NCI-H2196 treated with DMSO at 0.1 percent for 48 hours (cell line): Measurements from ENCODE around the gene FANK1.

ENCODE experiments used
- DNase-seq: peaks from one replicate; lab custom pipeline; 2025; ENCODE audit not compliant: unreplicated experiment; lab: John Stamatoyannopoulos, UW

Gene FANK1, protein sequence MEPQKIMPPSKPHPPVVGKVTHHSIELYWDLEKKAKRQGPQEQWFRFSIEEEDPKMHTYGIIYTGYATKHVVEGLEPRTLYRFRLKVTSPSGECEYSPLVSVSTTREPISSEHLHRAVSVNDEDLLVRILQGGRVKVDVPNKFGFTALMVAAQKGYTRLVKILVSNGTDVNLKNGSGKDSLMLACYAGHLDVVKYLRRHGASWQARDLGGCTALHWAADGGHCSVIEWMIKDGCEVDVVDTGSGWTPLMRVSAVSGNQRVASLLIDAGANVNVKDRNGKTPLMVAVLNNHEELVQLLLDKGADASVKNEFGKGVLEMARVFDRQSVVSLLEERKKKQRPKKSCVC

DNA sequence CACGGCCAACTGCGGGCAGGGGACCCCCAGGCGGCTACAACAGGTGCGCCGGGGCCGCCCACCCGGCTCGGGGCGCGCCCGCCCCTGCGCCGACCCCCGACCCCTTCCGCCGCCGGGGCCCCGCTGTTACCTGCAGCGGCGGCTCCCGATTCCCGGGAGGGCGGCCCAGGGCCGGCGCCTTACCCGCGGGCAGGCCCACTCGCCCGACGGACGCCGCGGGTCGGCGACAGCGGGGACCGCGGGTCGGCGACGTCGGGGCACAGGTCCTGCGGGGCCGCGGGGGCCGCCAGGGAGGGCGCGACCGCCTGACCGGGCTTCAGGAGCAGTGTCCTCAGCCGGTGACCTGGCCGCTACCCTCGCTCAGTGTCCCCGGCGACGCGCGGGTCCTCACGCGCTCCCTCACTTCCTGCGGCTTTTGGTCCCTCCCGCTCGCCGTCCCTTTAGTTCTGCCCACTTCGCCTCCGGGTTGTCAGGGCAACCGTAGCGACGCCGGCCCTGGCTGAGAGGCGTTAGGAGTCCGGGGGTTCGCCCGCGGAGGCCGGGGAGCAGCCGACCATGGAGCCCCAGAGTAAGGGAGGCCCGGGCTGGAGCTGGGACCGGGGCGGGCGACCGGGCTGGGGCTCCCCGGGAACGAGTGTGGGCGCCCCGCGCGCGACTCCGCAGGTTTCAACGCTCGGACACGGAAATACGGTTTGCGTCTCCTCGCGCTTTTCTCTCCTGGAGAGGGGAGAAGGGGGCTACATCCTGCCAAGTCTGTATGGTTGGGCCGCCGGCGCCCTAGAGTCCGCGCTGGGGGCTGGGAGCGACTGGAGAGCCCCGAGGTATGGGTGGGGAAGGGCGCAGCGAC, at the start of gene FANK1:
Gene FANK1 (plus strand): TSS at position 477 of the 847 bp plus-strand sequence. CDS start 79 bp downstream, at position 556.
- peak; percentile 17 for DNase-seq

DNA sequence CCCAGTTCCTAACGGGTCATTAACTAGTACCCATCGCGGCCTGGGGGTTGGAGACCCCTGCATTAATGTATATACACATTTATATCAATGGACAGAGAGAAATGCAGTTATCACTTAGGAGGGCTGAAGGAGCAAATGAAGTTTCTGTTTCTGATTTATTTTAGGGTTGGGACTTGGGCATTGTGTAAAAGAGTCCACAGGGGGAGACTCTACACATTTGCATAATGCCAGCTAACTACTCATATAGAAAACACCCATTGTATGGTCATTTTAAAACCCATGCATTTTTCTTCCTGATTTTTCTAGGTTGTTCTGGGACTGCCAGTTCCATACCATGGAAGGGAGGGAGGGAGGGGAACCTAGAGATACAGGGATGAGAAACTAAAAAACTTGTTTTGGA, 49.5 kb upstream of the FANK1 start:
- DNase-seq = no peak

DNA sequence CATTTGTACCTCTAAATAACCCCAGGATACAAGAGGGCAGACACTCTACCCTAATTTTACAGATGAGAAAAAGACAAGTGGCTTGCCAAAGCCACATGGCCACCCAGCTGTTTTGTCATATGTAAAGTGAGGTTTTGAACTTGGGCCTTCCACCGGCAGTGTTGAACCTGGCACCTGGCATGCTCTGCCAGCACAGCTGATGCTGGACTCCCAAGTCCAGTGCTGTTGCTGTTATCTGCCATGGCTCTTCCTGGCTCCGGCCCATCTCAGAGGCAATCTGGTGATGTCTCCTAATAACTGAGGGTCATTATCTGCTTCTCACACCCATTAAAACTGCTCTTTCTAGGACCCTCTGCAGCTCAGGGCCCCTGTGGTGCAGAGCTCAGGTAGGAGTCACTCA, 48.0 kb upstream of the FANK1 start:
- DNase-seq = no peak

DNA sequence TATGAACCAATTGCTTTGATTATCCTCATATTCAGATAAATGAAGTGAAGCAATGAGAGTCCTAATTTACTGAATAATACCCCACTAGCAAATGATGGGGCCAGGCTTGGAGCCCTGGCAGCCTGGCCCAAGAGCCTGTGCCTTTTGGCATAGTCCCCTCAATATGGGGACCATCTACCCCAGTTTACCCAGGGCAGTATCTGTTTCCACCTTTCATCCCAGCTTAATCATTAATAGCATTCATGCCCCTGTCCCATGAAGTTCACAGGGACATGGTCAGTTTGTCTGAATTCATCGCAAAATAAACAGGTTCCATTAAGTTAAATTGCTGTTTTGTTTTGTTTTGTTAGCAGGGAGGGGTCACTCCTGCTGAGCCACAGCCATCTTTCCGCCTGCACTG, 47.5 kb upstream of the FANK1 start:
- no peak for DNase-seq

DNA sequence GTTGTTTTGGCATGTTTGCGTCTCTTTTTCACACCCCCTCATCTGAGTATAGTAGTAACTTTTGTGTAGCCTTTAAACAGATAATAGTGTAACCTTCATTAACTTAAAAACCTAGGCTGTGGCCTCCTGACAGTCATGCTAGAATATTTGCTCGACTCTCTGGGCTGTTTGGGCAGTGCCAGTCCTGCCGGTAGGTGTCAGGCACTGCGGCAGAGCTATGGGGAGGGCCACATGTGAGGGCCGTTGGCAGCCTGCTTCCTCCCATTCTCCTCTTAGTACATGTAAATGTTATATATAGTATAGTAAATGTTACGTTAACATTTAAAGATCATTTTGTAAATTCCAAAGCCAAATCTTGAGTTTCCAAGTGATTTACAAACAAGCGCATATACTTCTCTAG, 46.9 kb upstream of the FANK1 start:
- no peak for DNase-seq

DNA sequence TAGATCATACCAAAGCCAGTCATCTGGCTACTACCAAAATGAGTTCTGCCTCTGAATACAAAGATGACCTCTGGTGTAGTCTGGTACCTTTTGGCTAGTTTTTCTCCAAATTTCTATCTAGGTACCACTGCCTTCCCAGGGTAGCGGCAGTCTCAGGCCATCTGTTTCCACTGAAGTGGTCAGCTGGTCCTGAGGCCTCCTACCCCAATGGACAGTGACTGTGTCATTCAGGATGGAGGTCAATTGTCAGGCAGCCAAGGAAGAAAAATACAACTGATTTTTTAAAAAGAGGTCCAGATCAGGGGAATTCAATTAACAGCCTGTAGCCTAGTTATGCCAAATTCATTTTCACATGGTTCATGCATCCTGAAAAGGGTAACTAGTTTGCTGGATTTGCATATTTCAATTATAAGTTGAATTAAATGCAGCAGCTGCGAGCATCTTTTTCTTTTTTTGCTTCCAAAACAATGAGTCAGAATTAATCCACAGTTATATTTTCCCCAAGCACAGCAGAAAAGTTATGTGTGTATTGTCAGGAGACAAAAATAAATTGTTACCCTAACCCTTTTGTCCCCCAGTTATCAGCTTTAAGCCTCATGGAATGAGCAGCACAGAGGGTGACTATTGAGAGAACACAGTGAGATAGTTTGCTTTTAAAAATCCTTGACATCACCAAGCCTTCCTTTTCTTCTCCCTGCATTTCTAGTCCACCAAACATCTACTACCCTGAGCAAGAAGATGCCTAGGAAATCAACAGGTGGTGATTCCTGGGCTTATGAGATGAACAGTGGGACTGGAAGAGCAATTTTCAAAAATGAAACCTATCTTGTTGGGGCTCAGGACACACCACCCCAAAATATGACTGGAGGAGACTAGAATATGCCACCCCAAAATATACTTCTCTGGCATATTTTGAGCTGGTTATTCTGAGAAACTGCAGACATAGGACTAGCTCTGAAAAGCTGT, 45.3 kb upstream of the FANK1 start:
- no peak for DNase-seq

DNA sequence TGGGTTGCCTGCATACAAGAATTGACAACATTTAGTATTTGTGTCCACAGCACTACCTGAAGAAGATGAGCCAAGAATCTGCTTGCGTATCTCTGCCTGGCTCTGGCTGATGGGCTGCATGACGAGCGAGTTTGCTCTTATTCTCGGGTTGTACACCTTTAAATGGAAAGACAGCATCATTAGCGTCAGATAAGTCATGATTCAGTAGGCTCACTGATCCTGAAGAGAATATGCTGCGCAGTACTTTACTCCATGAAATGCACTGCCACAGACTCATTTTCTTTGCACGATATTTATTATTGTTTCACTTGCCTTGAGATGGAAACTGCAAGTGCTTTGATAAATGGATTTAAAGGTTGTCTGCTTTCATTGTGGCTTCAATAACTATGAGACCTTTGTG, 43.9 kb upstream of the FANK1 start:
- DNase-seq = no peak

DNA sequence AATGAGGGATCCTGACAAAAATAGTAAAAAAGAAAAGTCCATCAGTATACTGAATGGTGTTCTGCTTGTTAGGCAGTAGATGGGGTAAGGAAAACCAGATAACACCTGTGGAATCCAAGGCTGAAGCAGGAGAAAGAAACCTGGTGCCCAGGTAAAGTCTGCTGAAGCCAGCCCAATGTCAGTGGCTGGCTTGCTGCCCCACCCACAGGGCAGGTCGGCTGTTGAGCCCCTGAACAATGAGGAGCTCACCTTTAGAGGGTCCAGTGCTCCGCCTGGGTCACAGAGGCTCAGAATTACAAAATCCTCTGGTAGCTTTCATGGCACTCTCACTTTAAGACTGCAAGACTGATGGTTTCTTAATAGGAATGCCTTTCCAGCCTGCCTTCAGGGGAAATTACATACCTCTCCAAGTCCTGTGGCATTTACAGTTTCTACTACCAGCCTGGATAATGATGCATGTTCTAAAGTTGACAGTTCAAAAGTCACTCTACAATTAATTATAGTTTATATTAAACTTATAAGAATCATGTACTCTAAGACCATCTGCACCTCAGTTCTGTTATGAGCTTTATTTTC, 39.1 kb upstream of the FANK1 start:
- DNase-seq = no peak

DNA sequence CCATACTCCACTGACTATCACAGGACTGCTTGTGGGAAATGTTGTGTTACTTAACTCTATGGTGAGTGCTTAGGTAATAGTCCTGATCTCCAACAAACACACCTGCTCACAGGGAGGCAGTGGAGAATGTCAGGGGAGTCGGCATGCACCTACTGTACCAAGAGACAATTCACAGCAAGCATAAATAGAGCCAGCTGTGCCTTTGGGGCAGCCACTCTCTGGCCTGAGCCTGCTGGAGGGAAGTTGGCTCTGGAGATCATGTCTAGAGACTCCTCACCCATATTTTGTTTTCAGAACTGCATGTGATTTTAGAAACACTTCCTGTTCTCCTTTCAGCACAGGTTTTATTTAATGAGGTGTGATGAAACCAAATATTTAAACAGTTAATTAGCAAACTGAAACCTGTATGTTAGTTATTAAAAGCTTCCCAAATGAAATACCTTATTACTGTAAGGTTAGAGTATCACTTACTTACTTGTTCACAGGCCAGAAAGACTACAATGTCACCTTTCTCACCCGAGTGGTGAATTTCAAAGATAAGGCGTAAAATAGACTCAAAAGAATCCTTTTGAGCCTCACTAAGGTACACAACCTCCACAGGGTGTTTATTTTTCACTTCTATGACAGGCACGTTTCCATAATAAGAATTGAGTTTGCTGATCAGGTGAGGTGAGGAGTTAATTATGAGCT, 37.1 kb upstream of the FANK1 start:
- DNase-seq = peak; percentile 69

DNA sequence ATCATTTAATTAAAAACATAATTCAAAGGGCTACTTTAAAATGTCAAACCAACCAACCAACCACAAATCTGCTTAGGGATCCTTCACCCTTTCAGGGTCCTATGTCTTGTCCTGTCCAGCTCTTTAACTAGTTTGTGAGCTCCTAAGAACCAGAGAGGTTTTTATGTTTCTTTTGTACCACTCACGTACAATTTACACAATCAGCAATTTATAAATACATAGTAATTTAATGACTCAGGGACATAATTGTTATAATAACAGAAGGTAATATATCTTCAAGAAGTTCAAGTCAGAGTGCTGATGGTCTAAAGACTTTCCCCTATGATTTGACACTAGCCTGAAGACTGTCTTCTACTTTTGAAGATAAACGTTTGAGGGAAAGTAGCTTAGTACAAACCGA, 31.2 kb upstream of the FANK1 start:
- DNase-seq = no peak

DNA sequence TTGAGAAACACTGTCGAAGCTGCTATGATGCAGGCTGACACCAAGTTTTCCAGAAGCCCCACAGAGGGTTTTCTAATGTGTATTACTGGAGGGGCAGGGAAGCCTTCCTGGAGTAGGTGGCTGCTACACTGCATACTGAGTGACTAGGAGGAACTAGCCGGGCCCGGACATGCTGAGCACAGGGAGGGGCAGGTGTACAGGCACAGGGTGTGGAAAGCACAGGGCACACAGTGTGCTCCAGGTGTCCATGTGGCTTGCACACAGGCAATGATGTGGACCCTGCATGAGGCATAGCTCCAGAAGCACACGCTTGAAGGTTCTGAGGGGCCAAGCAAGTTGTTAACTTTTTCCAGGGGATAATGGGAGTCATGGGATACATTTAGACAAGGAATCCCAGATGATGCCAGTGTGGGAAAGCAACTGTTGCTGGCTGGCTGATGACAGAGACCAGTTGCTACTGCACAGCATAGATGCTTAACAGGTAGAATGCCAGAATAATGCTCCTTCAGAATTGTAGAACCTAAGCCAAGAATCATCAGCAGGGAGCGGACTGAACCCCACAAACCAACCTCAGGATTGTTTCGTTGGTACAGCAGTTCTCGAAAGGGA, 29.8 kb upstream of the FANK1 start:
- no peak for DNase-seq

DNA sequence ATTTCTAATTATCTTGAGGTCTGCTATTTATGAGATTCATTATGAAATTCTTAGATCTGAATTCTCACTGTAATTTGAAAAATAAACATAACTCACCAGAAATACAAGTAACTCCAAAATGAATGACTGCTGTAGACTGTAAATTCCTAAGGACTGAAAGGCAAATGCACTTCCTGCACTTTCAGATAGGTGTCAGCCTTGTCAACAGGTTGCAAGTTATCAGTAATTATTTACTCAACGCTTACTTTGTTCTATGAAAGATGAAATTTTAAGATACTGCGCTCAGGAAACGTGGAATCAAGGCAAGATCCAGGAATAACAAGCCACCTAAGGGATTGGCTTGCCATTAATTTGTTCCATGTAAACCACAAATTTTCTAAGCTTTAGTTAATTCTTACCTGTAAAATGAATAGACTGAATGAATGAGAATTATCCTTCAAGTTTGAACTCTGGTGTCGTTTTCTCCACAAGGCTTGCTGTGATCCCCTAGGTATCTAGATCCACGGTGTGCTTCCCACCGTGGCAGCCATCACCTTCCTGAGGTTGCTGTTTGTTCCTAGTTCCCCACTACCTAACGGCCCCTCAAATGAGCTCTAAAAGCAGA, 27.9 kb upstream of the FANK1 start:
- peak; percentile 11 for DNase-seq

DNA sequence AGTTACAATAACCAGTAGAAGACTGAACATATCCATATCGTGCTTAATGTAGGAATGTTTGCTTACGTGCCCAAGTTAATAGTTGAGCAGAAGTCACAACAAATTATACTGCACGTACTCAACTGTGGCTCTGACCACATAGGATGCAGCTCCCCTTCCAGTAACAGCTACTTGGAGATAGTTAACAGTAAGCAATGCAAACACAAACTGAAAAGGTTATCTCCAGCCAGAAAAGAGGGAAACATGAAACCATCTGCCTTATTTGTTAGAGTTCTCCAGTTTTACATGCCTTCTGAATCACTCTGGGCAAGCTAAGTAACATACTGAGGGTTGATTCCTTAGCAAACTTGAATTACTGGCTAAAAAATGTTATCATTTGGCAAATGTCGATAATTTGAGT, 25.0 kb upstream of the FANK1 start:
- peak; percentile 29 for DNase-seq

DNA sequence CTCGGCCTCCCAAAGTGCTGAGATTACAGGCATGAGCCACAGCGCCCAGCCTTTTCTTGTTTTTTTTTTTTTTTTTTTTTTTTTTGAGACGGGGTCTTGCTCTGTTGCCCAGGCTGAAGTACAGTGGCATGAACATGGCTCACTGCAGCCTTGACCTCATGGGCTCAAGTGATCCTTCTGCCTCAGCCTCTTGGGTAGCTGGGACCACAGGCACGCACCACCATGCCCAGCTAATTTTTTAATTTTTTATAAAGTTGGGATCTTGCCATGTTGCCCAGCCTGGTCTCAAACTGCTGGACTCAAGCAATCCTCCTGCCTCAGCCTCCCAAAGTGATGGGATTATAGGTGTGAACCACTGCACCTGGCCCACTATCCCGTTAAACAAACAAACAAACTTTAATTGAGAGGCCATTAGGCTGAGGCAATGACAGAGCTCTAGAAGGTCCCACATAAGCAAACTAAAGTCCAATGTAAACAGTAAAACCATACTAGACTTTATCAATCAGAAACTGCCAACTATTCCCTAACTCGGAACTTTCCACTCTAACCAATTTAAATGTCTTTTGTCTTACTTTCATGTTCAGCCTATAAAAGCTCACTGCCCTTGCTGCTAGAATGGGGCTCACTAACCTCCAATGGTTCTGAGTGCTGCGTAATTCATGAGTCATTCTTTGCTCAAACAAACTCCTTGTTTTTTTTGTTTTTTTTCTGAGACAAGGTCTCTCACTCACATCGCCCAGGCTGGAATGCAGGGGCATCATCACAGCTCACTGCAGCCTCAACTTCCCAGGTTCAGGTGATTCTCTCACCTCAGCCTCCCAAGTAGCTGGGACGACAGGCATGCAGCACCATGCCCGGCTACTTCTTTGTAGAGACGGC, 17.2 kb upstream of the FANK1 start:
- no peak for DNase-seq

DNA sequence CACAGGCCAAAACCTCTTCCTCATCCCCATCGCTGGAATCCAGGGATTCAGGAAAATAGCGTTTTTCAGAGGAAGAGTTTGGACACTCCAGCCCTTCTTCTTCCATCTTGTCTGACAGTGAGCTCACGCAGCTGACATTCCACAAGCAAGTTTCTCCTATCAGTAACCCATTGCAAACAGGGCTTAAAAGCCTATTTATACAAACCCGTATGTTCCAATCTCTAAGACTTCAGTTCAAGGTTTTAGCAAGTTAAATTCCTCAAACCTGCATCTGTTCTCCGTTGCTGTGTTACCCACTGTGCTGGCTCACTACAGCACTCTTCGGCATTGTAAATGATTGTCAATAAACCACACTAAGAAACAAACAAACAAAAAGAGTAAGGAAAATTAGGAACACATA, 15.6 kb upstream of the FANK1 start:
- no peak for DNase-seq

DNA sequence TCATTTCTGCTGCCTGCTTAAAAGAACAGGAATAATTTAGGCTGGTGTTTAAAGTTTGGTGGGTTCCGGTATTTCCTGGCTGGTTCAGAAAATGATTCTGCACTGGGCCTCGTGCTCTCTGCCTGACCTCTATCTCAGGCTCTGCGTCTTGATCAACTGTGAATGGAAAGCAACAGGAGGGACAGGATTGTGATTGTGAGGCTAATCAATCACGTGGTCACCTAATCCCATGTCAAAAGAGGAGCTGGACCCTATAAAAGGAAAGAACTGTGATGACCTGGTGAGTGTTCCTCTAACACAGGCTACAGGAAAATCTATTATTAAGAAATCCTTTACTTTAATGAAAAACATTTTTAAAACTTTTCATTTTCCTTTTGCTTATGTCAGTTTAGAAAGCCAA, 15.2 kb upstream of the FANK1 start, which contains the start of gene DHX32:
Gene DHX32 (minus strand): TSS at position 101 of the 400 bp plus-strand sequence. CDS start 468 bp downstream, outside the sequence.
- DNase-seq = no peak

DNA sequence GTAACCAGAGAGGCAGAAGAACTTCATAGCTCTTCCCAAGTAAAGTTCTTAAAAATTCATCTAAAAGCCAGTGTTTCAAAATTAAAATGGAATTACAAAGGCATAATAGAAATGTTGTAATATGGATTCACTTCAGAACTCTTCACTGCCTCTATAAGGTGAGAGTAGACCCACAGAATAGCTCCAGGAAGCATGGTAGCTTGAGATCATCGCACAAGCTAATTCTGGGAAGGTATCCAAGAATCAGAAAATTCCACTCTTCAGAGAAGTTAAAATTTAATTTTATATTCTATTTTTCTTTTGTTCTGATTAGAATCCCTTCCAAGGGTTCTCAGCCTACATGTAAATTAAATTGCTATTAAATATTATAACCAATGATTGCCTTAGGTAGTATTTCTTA, 13.8 kb upstream of the FANK1 start:
- DNase-seq = no peak

DNA sequence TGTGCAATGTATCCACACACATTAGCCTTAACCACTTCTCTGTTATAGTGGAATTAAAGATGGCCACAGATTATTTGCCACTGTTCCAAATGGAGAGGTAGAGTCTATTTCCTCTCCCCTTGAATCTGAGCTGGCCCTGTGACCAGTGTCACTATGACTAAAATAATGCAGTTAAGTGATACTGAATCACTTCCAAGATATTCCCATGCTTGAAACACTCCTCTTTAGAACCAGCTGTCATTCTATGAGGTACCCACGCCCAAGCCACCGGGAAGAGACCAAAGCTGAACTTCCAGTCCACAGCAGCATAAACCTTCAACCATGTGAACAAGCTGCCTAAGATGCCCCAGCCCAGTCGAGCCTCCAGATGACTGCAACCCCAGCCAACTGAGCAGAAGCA, 13.2 kb upstream of the FANK1 start:
- DNase-seq = no peak
